Activated T-cell treated with anti-CD3 and anti-CD28 coated beads for 24 hours (primary cell): ENCODE data around the gene CNPY1.

Source experiments
- DNase-seq: peaks from one replicate; pipeline ENCODE4 v3.0.0-alpha.2; 2020; ENCODE audit warnings: low read depth

CNPY1 gene

GRCh38 chr7:155453296-155454182 is 92.8 kb downstream of the CNPY1 start:
- no peak for DNase-seq

GRCh38 chr7:155452505-155453295 is 93.7 kb downstream of the CNPY1 start:
- no peak for DNase-seq

GRCh38 chr7:155451840-155452239 is 94.5 kb downstream of the CNPY1 start:
- DNase-seq, result no peak
